Lung (tissue), 12 donors: ENCODE data around the gene AUTS2. TPM values are rescaled to one million over a fixed set of nuclear protein-coding genes. Genes with fewer than 3 reads are reported as not detected.
A peak's percentile ranks its signal among the peaks of the same experiment; 100 is the strongest.

Source experiments
- ATAC-seq: fragments of 200-7000 bp; cut with Tn5 transposase; one replicate; pipeline ENCODE4 v1.9.1; 2020; ENCODE audit warnings: moderate number of reproducible peaks; ENCODE audit not compliant: insufficient read depth, low FRiP score
- DNase-seq, 3 donors: peaks; one replicate each; pipeline ENCODE4 v3.0.0-alpha.2; 2013 to 2017
- H3K27ac ChIP-seq, 2 donors: one replicate each; pipeline ENCODE4 v1.5.1; 2013; ENCODE audit warnings: mild to moderate bottlenecking in 2 of 2, moderate library complexity in 2 of 2, control low read depth in 1 of 2, inconsistent platforms in 1 of 2, low read depth in 1 of 2, low read length in 1 of 2
- H3K27me3 ChIP-seq, 3 donors: one replicate each; pipeline ENCODE4 v1.5.1; 2013; ENCODE audit warnings: low read length in 2 of 3; ENCODE audit not compliant: control insufficient read depth in 3 of 3, insufficient read depth in 3 of 3
- H3K36me3 ChIP-seq, 4 donors: one replicate each; pipeline ENCODE4 v1.5.1; 2013; ENCODE audit warnings: low read length in 4 of 4, mild to moderate bottlenecking in 1 of 4, moderate library complexity in 1 of 4; ENCODE audit not compliant: control insufficient read depth in 4 of 4, insufficient read depth in 4 of 4
- H3K4me1 ChIP-seq, 5 donors: one replicate each; pipeline ENCODE4 v1.5.1; 2013; ENCODE audit warnings: low read length in 5 of 5, mild to moderate bottlenecking in 2 of 5, moderate library complexity in 1 of 5; ENCODE audit not compliant: control insufficient read depth in 5 of 5, insufficient read depth in 5 of 5
- H3K4me3 ChIP-seq: one replicate; pipeline ENCODE4 v1.5.1; 2013; ENCODE audit warnings: mild to moderate bottlenecking, control low read depth, moderate library complexity
- H3K9ac ChIP-seq, 2 donors: one replicate each; pipeline ENCODE4 v1.5.1; 2013; ENCODE audit warnings: low read length in 2 of 2, control low read depth in 1 of 2; ENCODE audit not compliant: insufficient read depth in 1 of 2
- H3K9me3 ChIP-seq, 4 donors: one replicate each; pipeline ENCODE4 v1.5.1; 2013; ENCODE audit warnings: low read length in 3 of 4, mild to moderate bottlenecking in 1 of 4, moderate library complexity in 1 of 4; ENCODE audit not compliant: control insufficient read depth in 4 of 4, insufficient read depth in 3 of 4
- CTCF ChIP-seq: IDR thresholded peaks from 2 replicates; pipeline ENCODE4 v1.5.1; 2012; ENCODE audit warnings: mild to moderate bottlenecking; ENCODE audit errors: control extremely low read depth, extremely low read depth
- WGBS, 2 donors: extraction: QIAGEN DNeasy Blood & Tissue Kit; methylation state at CpG; one replicate each; pipeline ENCODE4 v1.1.7; 2013; 5-methylcytosine and 5-hydroxymethylcytosine counted together
- polyA plus RNA-seq, 2 donors: library from polyadenylated mRNA; stranded (reverse); fragments of 200-250 nt; gene quantifications; one replicate each; pipeline ENCODE4 v1.2.1, GENCODE V29; 2013
- total RNA-seq, 2 donors: library from RNA; depleted of rRNA in 1 of 2; stranded (reverse); fragments of >200 nt in 1 of 2; gene quantifications; one replicate each; pipeline ENCODE4 v1.2.1, GENCODE V29; 2014 to 2021
- donor health status: control.
- donor health status: control.
- donor health status: Bipolar disorder and iron deficiency.
- donor health status: healthy.
- donor health status: DM: yes; HTN: yes; CAD: no.

Gene AUTS2
- total and polyA plus RNA-seq, 4 donors, result 11.8 to 115 (median 40.6) TPM

- DNase-seq, result no peak
- H3K9me3 ChIP-seq, result no peaks in the 10 kb centered on the region
- TF ChIP-seq CTCF, result no peak
Observed at GRCh38 chr7:70094831-70095230, 496.6 kb downstream of the AUTS2 start.

GRCh38 chr7:70097645-70098044 is 499.4 kb downstream of the AUTS2 start:
- ATAC-seq, result no peak

More at GRCh38 chr7:70094831-70095230, 496.6 kb downstream of the AUTS2 start:
- WGBS, 2 donors, result 90 to 91% methylated on average over 3 of the region's 3 CpGs
- H3K4me1 ChIP-seq, result peaks cover 2 to 66% (median 21%) of the 10 kb centered on the region in 5 donors
- no peak overlapping the region for H3K9ac ChIP-seq
- H3K27me3 ChIP-seq, result no peaks in the 10 kb centered on the region
- ATAC-seq, result no peak
- no peak overlapping the region for H3K27ac ChIP-seq
- no peak overlapping the region for H3K4me3 ChIP-seq
- no peaks in the 10 kb centered on the region for H3K36me3 ChIP-seq

GRCh38 chr7:70098133-70098561 is 499.9 kb downstream of the AUTS2 start:
- TF ChIP-seq CTCF, result no peak
- Histone ChIP-seq H3K4me3 (no peak overlapping the region), H3K9ac (no peak overlapping the region), H3K4me1 (peaks cover 0 to 47% (median 17%) of the 10 kb centered on the region in 5 donors), H3K36me3 (no peaks in the 10 kb centered on the region), H3K27me3 (no peaks in the 10 kb centered on the region), H3K9me3 (no peaks in the 10 kb centered on the region), H3K27ac (no peak overlapping the region)
- 44 to 50% methylated on average over 3 of the region's 3 CpGs for WGBS, 2 donors
- ATAC-seq (no peak), DNase-seq (peak in 2 of 3 donors; percentile 16 to 24)

More at GRCh38 chr7:70097645-70098044, 499.4 kb downstream of the AUTS2 start:
- Histone ChIP-seq H3K36me3 (no peaks in the 10 kb centered on the region), H3K4me1 (peaks cover under 1 to 52% (median 21%) of the 10 kb centered on the region in 5 donors), H3K27me3 (no peaks in the 10 kb centered on the region), H3K9ac (no peak overlapping the region), H3K27ac (no peak overlapping the region), H3K9me3 (no peaks in the 10 kb centered on the region), H3K4me3 (no peak overlapping the region)
- 89 to 93% methylated on average over 2 of the region's 2 CpGs for WGBS, 2 donors
- DNase-seq, result no peak
- TF ChIP-seq CTCF, result no peak
